A549 (cell line): ENCODE data around the gene ERGIC1.

Experiments used
- EHMT2 ChIP-seq: fragments of 200-600 bp; sonication (generic); IDR thresholded peaks from 2 replicates; pipeline ENCODE4 v1.6.1; 2016; ENCODE audit warnings: antibody characterized with exemption, low read depth, mild to moderate bottlenecking, moderate library complexity
- HDAC2 ChIP-seq: fragments of 200-600 bp; sonication (generic); IDR thresholded peaks from 2 replicates; pipeline ENCODE4 v1.6.1; 2016
- PBX3 ChIP-seq: IDR thresholded peaks from 2 replicates; pipeline ENCODE4 v1.6.1; 2012
- PHF8 ChIP-seq: fragments of 200-600 bp; sonication (generic); IDR thresholded peaks from 2 replicates; pipeline ENCODE4 v1.6.1; 2016; ENCODE audit warnings: low read depth, mild to moderate bottlenecking, antibody characterized with exemption, moderate library complexity, borderline replicate concordance
- POLR2A ChIP-seq: IDR thresholded peaks from 2 replicates; pipeline ENCODE4 v1.6.1; 2012; ENCODE audit warnings: mild to moderate bottlenecking, low read length
- POLR2AphosphoS2 ChIP-seq: conservative IDR thresholded peaks from 2 replicates; pipeline ENCODE4 v1.6.1; 2012; ENCODE audit warnings: low read length, improper control_type of control experiment, inconsistent platforms
- RCOR1 ChIP-seq: fragments of 150-350 bp; IDR thresholded peaks from 2 replicates; pipeline ENCODE4 v1.6.1; 2014; ENCODE audit warnings: antibody characterized with exemption, low read length, low read depth
- TF ChIP-seq, protein P1 (sequence below): fragments of >200 bp; sonication (Bioruptor Twin); formaldehyde crosslinking; IDR thresholded peaks from 3 replicates; pipeline ENCODE4 v1.5.1; 2016

DNA sequence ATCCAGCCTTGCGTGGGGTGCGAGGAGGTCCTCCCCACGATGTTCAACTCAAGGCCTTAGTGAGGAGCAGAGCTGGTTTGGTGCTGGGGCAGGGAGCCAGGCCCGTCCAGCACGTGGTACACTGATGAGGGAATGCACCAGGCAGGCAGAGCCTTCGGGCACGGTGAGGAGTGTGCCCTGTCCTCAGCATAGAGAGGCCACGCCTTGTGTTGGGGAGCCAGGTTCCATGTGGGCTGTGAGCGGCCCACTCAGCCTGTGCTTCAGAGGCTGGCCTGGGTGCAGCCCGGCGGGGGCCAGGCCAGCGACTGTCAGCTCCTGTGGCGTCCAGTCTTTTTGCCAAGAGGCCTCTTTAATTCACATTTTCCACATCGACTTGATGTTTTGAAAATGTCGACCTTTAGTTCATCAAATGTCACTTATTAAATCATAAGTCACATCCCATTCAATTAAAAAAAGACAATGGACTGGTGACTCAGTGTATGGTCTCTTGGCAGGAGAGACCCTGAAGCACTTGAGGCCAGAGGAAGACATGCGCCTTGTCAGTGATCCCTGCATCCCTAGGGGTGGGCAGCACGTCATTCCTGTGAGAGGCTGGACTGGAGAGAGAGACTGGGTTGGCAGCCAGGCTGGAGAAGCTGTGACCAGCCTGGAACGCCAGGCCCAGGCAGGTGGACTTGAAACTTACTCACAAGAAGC is 21.7 kb downstream of the ERGIC1 start:
- TF ChIP-seq RCOR1 (no peak), POLR2A (no peak), EHMT2 (no peak), POLR2AphosphoS2 (no peak), PBX3 (no peak), PHF8 (no peak), HDAC2 (no peak)
- TF ChIP-seq, protein P1, sequence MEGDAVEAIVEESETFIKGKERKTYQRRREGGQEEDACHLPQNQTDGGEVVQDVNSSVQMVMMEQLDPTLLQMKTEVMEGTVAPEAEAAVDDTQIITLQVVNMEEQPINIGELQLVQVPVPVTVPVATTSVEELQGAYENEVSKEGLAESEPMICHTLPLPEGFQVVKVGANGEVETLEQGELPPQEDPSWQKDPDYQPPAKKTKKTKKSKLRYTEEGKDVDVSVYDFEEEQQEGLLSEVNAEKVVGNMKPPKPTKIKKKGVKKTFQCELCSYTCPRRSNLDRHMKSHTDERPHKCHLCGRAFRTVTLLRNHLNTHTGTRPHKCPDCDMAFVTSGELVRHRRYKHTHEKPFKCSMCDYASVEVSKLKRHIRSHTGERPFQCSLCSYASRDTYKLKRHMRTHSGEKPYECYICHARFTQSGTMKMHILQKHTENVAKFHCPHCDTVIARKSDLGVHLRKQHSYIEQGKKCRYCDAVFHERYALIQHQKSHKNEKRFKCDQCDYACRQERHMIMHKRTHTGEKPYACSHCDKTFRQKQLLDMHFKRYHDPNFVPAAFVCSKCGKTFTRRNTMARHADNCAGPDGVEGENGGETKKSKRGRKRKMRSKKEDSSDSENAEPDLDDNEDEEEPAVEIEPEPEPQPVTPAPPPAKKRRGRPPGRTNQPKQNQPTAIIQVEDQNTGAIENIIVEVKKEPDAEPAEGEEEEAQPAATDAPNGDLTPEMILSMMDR, result no peak
